ENCODE results near the gene KIAA0825.

Gene KIAA0825

DNA sequence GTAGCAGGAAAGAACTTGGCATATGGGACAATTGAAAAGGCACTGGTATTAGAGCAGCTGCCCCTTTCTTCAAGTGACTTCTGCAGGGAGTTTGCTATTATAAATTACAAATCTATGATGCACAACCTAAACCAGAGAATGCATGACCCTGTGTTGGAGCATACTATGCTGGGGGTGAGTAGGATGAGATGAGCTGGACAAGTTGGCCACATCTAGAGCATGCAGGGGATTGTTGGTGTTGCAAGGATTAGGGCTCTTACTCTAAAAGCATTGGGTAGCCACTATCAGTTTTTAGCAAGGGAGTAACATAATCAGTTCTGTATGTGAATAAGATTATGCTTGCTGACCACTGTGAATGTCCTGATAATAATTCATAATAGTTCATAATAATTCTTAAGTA, 186.7 kb downstream of the KIAA0825 start:
- DNase-seq (ENCODE audit: low read depth), result no peak

DNA sequence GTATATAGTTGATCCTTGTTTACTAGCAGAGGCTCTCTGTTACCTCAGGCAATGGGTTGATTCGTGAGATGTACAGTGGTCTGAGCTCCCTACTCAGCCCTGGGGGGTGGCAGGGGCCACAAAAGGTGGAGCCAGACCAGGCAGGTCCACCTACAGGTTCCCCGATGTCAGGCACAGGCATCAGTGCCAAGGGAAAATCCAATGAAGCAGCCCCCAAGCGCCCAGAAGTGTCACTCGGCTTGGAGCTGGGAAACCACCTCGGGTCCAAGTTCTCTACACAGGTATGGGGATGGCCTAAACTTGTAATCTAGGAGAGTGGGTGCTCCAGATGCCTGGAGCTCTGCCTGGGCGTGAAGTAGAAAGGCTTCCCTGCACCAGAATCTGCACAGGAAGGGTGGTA, 188.8 kb downstream of the KIAA0825 start:
- no peak for DNase-seq (ENCODE audit: low read depth)

DNA sequence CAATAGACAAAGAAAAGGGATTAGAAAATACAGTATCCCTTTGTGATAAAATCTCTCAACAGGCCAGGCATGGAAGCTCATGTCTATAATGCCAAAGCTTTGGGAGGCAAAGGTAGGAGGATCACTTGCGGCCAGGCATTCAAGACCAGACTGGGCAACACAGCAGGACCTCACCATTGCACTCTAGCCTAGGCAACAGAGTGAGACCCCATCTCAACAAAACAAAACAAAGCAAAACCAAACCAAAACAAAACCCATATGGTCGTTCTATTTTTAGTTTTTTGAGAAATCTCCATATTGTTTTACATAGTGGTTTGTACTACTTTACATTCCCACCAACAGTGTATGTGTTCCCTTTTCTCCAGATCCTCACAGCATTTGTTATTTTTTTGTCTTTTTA, 193.0 kb downstream of the KIAA0825 start:
- DNase-seq (ENCODE audit: low read depth), result no peak

DNA sequence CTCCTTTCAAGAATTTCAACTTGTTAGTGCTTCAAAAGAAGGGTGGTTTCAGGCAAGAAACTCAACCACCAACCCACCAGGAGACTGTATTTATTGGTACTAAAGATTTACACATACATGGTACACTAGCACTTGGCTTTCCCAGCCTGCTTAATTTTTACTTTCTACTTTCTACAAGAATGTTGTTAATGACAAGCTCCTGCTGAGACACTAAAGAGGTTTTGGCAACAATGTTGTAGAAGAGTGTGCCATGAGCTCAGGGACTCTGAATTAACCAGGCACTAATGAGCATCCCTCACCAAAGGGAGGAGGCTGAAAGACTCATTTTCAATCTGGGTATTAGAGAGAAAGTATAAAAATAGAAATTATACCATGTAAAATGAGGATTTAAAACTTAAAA, 195.0 kb downstream of the KIAA0825 start:
- no peak for DNase-seq (ENCODE audit: low read depth)

DNA sequence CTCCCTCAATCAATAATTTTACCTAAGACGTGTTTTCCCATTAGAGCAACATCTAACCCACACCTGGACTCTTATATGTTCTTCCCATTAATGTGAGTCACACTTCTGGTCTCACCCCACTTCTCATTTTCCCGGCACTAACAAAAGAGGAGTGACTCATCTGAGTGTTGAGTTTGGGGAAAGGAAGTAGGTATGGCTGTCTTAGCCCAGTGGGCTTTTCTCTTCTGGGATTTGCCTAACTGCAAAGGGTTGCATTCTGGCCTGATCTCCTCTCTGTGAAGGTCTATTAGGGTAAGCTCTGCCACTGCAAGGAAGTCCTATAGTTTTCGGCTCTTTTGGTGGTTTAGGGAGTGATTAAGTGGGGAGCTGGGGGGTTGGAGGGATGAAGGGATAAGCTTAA, 195.6 kb downstream of the KIAA0825 start:
- DNase-seq (ENCODE audit: low read depth), result no peak

DNA sequence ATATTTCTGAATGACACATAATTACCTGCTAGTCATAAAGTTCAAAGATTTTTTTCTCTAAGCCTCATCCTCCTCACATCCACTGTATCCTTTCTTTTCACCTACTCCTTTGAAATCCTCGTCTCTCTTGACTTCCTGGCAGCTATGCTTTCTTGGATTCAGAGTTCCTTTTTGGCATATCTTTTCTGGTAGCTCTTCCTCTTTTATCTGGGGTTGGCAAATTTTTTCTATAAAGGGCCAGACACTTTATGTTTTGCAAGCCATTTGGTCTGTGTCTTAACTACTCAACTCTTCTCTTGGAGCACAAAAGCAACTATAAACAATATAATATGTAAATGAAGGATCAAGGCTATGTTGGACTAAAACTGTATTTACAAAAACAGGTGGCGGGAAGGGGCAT, 197.5 kb downstream of the KIAA0825 start:
- no peak for DNase-seq (ENCODE audit: low read depth)

DNA sequence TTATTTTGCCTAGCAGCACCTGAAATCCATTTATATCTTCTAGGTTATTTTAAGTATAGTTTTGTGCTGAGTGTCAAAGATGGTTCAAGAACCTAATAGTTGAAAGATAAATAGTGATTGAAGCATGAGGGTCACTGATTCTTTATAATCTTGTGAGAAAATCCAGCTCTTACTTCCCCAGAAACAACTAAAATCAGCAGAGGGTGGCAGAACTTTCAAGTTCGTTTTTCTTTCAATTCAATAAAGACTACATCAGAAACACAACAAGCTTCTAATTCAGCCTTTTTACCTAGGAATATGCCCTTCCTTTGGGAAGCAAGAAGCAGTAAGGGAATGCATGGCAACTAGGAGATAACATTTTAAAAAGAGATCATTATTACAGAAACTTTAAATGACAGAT, 202.6 kb downstream of the KIAA0825 start:
- DNase-seq (ENCODE audit: low read depth), result no peak

DNA sequence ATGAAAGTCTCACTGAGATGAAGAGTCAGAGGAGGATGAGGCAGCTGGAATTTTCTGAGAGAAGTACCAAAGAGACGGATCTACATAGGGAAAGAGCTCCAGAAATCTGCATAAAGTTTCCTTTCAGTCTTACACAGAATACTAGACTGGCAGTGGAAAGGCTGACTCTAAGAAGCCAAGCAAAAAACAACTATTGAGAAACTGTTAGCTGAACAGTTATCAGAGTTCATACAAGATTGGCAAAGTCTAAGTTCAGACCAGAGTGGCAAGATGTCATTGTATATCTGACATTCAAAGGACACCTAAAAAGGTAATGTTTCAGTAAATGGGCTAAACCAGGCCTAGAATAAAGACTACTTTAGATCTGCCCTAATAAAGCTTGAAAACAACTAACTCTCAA, 209.0 kb downstream of the KIAA0825 start:
- no peak for DNase-seq (ENCODE audit: low read depth)

DNA sequence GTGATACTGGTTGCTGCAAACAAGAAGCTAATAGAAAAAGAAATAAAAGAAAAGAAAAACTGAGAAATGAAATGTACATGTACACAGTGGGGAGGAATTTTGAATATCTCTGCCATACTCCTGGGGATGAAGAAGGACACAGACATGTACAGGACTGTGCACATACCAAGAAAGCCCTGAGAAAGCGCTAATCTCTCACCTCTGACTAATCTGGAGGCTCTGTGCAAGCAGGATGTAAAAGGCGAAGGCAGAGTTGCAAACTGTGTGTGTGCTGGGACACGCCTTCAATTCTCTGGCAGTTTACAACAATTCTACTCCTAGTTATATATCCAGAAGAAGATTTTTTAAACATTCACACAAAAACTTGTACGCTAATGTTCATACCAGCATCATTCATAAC, 211.4 kb downstream of the KIAA0825 start:
- DNase-seq (ENCODE audit: low read depth), result no peak

DNA sequence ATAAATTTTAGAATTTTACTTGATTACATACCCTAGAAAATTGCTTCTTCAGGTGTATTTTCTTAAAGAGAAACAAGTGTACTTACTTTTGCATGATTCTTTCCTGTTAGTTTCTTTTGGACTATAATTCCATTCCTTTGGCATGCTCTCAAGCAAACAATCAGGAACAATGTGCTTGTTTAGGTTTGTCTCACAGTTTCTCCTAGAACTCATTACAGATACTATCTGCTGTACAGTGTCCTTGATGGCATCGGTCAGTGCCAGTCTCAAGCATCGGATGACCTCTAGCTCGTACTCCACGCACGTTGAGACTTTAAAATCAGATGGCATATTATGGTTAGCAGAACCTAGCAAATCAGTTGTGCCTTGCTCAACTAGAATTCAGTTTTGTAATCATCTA, 214.9 kb downstream of the KIAA0825 start:
- DNase-seq (ENCODE audit: low read depth), result no peak

DNA sequence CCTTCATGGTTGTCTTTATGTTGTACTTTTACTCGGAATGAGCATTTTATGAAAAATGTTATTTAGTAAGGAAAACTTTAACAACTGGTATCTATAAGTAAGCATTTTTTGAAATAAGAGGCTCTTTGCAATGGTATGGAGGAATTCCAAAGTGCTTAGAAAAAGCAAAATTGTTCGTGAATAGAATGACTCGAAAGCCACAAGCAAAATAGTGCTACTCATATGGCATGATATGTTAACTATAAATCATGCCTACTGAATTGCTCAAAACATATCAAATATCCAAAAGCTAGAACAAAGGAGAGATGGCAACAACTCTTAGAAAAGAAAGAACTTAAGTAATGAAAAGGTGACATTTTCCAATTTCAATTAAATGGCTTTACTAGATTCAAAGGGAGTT, 216.3 kb downstream of the KIAA0825 start:
- no peak for DNase-seq (ENCODE audit: low read depth)

DNA sequence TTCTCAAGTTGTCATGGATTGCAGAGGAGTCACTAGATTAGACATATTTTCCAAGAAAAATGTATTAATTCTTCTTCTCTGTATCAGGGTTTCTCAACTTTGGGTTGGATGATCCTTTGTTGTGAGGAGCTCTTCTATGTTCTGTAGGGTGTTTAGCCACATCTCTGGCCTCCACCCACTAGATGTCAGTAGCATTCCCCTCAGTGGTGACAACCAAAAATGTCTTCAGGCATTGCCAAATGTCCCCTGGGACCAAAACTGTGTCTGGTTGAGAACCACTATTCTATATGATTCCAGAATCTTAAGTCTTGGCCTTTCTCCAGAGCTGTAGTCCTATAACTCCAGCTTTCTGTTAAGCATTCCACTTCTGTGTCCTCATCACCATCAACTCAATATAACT, 220.9 kb downstream of the KIAA0825 start:
- no peak for DNase-seq (ENCODE audit: low read depth)

DNA sequence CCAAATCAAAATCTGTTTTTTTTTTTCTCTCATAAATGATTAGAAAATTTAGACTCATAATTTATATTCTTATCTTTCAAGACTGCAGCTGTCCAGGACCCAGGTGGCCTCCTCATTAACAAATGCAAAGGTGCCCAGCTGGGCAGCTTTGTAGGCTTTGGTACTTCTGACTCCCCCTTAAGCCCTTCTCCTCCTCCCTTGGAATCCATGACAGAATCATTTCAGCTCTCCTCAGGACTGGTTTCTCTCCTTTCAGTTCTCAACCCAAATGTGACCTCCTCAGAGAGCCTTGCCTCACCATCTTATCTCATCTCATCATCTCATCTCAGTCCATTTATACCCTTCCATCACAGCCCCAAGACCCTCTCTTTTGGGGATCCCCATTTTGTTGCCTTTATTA, 221.7 kb downstream of the KIAA0825 start:
- no peak for DNase-seq (ENCODE audit: low read depth)

DNA sequence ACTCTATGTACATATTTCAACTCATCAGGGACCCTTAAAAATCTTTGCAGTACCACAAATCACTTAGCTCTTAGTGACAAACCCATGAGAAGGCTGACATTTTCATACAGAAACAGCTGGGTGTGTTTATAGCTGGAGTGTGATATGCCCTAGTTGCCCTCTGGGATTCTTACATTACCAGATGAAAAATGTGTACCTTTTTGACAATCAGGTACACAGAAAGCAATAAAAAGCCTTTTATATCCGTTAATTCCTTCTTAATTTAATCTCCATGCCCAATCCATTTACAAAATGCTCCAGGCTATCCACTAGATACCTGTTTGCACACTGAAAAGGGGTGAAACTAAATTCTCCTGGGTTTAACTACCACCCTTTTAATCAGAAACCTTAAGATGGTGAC, 222.9 kb downstream of the KIAA0825 start:
- DNase-seq (ENCODE audit: low read depth), result no peak

DNA sequence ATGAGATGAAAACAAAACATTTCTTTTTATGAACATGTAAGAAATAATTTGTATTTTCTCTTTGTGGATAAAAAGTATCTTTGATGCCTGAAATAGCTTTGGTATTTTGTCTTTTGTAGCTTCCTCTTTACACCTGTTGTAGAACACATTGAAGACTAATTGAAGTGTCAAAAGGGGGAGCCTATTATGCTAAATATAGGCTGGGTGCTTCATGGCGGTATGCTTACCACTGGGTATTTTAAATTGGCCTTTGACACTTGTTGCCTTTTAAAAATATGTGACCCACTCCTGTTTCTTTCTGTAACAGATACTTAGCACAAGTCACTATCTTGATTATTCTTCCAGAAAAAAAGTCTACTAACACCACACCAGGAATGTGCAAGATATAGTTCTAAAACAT, 226.4 kb downstream of the KIAA0825 start:
- no peak for DNase-seq (ENCODE audit: low read depth)

DNA sequence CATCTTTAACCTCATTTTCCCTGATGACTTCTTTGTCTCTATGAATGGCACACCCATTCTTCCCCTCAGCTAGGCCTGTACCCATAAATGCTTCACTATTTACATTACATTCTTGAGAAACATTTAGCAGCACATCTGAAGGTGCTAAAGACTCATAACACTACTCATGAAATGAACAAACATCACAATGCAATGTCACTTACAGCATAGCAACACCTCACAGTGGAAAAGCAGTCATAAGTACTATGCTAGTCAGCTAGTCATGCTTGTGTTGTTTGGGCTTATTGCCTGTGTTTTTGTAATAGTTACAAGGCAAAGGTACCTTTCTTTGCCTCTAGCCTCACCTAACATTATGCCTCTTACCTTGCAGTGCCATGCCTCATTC, 228.9 kb downstream of the KIAA0825 start:
- no peak for DNase-seq (ENCODE audit: low read depth)

DNA sequence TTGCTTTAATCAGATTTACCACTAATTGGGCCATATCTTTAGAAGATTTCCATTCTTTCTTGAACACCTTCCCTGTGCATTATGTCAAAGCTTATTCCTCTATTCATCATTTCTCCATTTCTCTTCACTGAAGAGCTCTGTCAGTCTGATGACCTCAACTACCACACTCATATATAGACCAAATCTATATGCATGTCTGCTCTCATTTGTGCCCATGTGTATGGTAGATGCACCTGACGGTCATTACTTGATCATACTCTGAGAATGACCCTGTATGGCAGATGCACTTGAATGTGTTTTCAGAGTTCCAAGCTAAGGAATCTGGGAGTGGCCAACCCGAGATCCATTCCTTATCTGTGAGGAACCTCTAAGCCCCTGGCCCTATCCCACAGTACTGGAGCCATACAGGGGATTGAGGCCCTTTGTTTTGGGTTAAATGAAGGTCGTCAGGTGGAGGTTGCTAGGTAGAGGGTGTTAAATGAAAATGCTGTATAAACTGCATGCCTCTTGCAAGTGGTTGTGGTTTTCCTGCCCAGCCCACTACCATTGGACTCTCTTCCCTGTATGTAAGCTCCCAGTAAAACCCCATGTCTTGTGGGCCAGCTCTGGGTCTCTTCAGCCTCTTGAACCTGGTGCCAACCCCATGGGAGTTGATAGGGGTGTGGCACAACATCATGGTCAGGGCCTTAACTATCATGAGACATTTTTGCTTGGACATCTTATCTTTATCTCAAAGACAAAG, 229.5 kb downstream of the KIAA0825 start:
- DNase-seq (ENCODE audit: low read depth), result no peak

DNA sequence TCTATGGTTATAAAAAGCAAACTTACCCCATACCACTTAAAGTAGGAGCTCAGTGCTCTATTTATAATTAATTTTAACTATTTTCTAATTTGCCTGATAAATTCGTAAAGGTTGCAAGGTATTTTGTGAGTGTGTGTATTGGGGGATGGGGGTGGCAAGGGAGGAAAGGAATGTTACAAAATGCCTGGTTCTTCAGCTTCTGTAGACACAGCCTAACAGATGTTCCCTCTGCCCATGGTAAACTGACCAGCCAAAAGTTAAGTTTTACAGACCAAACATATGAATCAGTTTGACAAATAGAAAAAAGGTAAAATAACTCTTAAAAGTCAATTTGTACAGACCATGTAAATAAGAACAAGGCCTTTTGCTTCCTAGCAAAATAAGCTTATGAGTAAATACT, 232.6 kb downstream of the KIAA0825 start:
- no peak for DNase-seq (ENCODE audit: low read depth)

DNA sequence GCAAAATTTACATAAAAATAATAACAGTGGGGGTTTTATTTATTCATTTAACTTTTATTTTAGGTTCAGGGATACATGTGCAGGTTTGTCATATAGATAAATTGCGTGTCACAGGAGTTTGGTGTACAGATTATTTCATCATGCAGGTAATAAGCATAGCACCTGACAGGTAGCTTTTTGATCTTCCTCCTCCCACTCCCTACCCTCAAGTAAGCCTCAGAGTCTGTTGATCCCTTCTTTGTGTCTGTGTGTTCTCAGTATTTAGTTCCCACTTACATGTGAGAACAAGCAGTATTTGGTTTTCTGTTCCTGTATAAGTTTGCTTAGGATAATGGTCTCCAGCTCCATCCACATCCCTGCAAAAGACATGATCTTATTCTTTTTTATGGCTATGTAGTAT, 240.3 kb downstream of the KIAA0825 start:
- no peak for DNase-seq (ENCODE audit: low read depth)

DNA sequence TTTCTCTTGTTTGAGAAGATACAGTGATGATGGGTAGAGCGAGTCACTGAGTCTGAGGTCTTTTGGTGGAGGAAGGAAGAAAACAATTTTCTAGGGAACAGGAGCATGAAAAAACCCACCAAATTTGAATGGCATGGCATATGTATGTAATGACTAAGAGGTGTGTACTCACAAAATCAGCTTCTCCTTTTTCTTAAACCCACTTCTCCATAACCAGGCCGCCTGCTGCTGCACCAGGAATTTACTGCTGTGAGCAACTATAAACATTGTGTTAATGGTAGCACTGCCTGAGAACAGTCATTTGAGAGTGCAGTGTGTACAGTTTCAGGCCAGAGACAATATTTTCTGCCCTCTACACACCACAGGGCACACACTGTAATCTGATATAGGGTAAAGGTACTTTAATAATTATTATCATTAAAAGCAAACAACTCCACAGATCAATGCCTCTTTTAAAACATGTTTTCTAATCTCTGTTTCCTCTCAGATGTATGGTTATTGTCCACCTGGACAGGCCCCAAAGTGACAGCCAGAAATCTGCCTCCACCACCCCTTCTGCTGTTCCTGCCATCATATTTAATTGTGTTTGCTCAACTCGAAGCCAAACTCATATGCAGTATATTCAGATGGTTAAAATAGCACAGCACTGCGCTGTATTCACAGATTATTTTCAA, 241.6 kb downstream of the KIAA0825 start:
- DNase-seq (ENCODE audit: low read depth), result no peak

DNA sequence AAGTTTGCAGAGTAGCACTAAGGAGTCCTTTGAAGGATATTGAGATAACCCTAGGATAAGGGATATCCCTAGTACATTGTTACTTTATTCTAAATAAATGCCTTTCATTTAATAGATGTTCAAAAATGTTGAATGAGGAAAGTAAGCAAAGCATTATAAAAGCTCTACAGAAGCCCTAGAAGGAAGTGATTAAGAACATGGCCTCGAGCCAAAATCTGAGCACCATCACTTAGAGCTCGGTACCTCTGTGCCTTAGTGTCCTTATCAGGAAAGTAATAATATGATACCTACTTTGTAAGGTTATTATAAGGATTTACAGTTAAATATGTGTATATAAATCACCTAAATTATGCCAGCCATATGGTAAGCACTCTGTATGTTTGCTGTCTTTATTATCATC, 242.6 kb downstream of the KIAA0825 start:
- DNase-seq (ENCODE audit: low read depth), result no peak

DNA sequence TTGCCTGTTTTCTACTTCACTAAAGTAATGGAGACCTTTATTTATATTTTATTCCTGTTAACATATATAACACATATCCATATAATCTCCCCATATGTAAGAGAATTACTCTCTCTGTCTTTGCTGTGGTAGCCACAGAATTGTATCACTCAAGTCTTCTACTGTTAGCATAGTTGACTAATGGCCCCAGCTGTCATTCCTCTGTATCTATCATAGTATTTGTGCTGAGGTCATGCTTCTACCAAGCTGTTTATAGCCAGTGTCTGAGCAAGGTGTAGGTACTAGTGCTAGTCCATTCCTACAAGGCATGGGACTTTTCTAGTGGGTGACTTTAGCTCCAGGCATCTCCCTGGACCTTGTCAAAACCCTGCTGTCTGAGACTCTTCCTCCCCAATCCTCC, 244.1 kb downstream of the KIAA0825 start:
- DNase-seq (ENCODE audit: low read depth), result no peak

DNA sequence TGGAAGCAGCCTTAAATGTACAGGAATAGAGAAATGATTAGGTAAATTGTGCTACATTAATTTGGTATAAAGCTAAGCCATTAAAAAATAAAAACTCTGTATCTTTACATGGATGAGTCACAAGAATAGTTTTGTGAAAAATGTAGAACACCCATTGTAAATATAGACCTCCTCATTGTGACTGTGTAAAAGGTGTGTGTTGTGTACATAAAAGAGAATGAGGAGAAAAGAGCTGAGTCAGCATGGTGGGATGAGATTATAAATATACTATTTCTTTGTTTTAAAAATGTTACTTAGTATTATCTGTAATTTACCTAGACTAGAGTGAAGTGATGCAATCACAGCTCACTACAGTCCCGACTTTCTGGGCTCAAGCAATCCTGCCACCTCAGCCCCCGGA, 250.5 kb downstream of the KIAA0825 start:
- no peak for DNase-seq (ENCODE audit: low read depth)

DNA sequence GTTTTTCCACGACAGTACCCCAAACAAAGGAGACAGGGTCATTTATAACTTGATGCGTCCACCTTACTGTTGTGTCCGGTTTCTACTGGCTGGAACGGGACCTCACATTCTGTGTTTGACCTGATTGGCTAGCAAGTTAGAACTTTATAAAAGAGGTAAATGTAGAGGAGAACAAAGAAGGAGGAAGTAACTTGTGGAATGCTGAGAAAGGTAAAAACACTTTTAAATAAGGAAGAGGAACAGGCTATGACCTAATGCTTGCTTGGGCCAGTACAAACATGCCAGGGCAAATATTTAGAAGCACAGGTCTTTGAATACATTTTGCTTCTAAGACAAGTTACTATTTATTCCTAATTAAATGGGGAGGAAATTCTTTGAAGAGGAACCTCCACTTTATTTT, 251.6 kb downstream of the KIAA0825 start:
- DNase-seq (ENCODE audit: low read depth), result no peak
